Chondrocyte (in vitro differentiated cells): ENCODE results near the gene GRAMD4. TPM values are rescaled to one million over a fixed set of nuclear protein-coding genes. Genes with fewer than 3 reads are reported as not detected.

Experiments
- DNase-seq: peaks from one replicate; pipeline ENCODE4 v3.0.0; 2021; ENCODE audit warnings: mixed read lengths, low spot score
- H3K27ac Mint-ChIP-seq: one replicate; pipeline ENCODE4 v1.8.0; 2021; ENCODE audit warnings: mild to moderate bottlenecking, moderate library complexity, mixed read lengths; ENCODE audit not compliant: unreplicated experiment
- H3K27me3 Mint-ChIP-seq: 2 replicates; pipeline ENCODE4 v1.8.0; 2021; ENCODE audit warnings: low read depth, mixed read lengths
- H3K36me3 Mint-ChIP-seq: 2 replicates; pipeline ENCODE4 v1.8.0; 2021; ENCODE audit warnings: low read depth, mixed read lengths
- H3K4me1 Mint-ChIP-seq: 2 replicates; pipeline ENCODE4 v1.8.0; 2021; ENCODE audit warnings: low read depth, mild to moderate bottlenecking, mixed read lengths
- H3K4me3 Mint-ChIP-seq: one replicate; pipeline ENCODE4 v1.8.0; 2021; ENCODE audit warnings: mild to moderate bottlenecking, moderate library complexity, mixed read lengths; ENCODE audit not compliant: unreplicated experiment
- H3K9me3 Mint-ChIP-seq: 2 replicates; pipeline ENCODE4 v1.8.0; 2021; ENCODE audit warnings: low read depth, mixed read lengths
- CTCF ChIP-seq: fragments of 200-600 bp; sonication (generic); IDR thresholded peaks from 2 replicates; pipeline ENCODE4 v1.5.0; 2021; ENCODE audit warnings: antibody characterized with exemption, mild to moderate bottlenecking, moderate library complexity
- total RNA-seq: library from RNA; stranded (reverse); gene quantifications from 3 replicates; pipeline ENCODE4 v1.2.1, GENCODE V29; 2021

GRAMD4 gene
- total RNA-seq, 1 donor from 2014 or later, result 31.7 TPM

- peak overlapping the region; percentile 52 for H3K27ac Mint-ChIP-seq
Observed at GRCh38 chr22:46602025-46602424, 18.2 kb upstream of the GRAMD4 start.

GRCh38 chr22:46604306-46604690, 15.9 kb upstream of the GRAMD4 start:
- no peak for TF ChIP-seq CTCF
- Mint-ChIP-seq H3K36me3 (no peaks in the 10 kb centered on the region), H3K27me3 (no peaks in the 10 kb centered on the region), H3K4me3 (no peak overlapping the region), H3K9me3 (no peaks in the 10 kb centered on the region), H3K4me1 (peaks cover 9% of the 10 kb centered on the region), H3K27ac (peak overlapping the region; percentile 41)
- DNase-seq, result no peak

More at GRCh38 chr22:46602025-46602424, 18.2 kb upstream of the GRAMD4 start:
- H3K9me3 Mint-ChIP-seq, result no peaks in the 10 kb centered on the region
- no peaks in the 10 kb centered on the region for H3K27me3 Mint-ChIP-seq
- no peak overlapping the region for H3K4me3 Mint-ChIP-seq
- peak; percentile 82 for DNase-seq
- H3K36me3 Mint-ChIP-seq, result no peaks in the 10 kb centered on the region
- H3K4me1 Mint-ChIP-seq, result peaks cover 9% of the 10 kb centered on the region
- no peak for TF ChIP-seq CTCF

GRCh38 chr22:46605117-46605516, 15.1 kb upstream of the GRAMD4 start:
- Mint-ChIP-seq H3K27ac (no peak overlapping the region), H3K36me3 (no peaks in the 10 kb centered on the region), H3K27me3 (no peaks in the 10 kb centered on the region), H3K4me3 (no peak overlapping the region), H3K9me3 (no peaks in the 10 kb centered on the region), H3K4me1 (peaks cover 9% of the 10 kb centered on the region)
- DNase-seq, result no peak
- TF ChIP-seq CTCF, result no peak

- TF ChIP-seq CTCF, result no peak
- Mint-ChIP-seq H3K4me3 (no peak overlapping the region), H3K27me3 (no peaks in the 10 kb centered on the region), H3K4me1 (peaks cover 9% of the 10 kb centered on the region), H3K9me3 (no peaks in the 10 kb centered on the region), H3K27ac (no peak overlapping the region), H3K36me3 (no peaks in the 10 kb centered on the region)
- DNase-seq, result peak; percentile 84
Observed at GRCh38 chr22:46606886-46607285, 13.3 kb upstream of the GRAMD4 start.

GRCh38 chr22:46607483-46608114, 12.6 kb upstream of the GRAMD4 start:
- H3K4me1 Mint-ChIP-seq, result peaks cover 9% of the 10 kb centered on the region
- peak; percentile 86 for DNase-seq
- no peaks in the 10 kb centered on the region for H3K36me3 Mint-ChIP-seq
- no peak for TF ChIP-seq CTCF
- H3K27ac Mint-ChIP-seq, result no peak overlapping the region
- H3K9me3 Mint-ChIP-seq, result no peaks in the 10 kb centered on the region
- no peaks in the 10 kb centered on the region for H3K27me3 Mint-ChIP-seq
- no peak overlapping the region for H3K4me3 Mint-ChIP-seq
